DLD1 (cell line): ENCODE data around the gene CFAP68.
"Not testable (repeated sequence)": the region's sequence is repeated elsewhere in the genome, so short reads cannot be mapped to it uniquely, and the experiment has no call there.

Experiments
- in situ Hi-C: cut with HindIII; loops from 2 replicates; pipeline ENCODE4 v1.10.0; 2017; ENCODE audit warnings: low sequenced_read_pairs

CFAP68 gene

DNA sequence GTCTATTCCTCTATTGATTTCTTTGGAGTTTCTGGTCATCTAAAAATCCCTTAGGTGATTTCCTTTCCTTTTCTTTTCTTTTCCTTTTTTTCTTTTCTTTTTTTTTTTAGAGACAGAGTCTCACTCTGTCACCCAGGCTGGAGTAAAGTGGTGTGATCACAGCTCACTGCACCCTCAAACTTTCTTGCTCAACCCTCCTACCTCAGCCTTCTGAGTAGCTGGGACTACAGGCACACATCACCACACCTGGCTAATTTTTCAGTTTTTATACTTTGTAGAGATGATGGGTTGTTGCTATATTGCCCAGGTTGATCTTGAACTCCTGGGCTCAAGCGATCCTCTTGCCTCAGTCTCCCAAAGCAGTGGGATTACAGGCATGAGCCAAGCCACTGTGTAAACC is 37.4 kb downstream of the CFAP68 start:
- in situ Hi-C loops: no loop called here

DNA sequence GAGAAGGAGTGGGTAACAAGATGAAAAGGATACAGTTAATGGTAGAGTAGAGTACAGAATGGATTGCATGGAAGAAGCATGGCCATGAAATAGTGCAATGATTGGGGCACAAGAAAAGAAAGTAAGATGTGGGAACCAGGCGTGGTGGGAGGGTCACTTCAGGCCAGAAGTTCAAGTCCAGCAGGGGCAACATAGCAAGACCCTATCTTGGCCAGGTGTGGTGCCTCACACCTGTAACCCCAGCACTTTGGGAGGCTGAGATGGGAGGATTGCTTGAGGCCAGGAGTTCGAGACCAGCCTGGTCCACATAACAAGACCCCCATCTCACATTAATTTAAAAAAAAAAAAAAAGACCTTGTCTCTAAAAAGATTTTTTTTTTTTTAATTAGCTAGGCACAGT is 38.0 kb downstream of the CFAP68 start:
- in situ Hi-C loops: no loop called here

DNA sequence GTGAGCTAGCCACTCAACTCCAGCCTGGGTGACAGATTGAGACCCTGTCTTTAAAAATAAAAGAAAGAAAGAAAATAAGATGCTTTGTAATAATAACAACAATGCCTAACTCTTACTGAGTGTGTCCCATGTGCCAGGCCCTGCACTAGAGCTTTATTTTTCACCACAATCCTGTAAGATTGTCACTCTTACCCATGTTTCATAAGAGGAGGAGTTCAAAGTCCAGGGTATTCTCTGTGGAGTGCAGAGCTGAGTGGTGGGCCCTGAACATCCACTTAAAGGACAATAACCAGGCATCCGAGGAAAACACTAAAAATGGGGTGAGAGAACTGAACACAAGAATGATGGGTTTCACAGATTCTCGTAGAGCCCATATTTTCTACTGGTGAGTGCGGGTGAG is 38.4 kb downstream of the CFAP68 start:
- in situ Hi-C loops: no loop called here

DNA sequence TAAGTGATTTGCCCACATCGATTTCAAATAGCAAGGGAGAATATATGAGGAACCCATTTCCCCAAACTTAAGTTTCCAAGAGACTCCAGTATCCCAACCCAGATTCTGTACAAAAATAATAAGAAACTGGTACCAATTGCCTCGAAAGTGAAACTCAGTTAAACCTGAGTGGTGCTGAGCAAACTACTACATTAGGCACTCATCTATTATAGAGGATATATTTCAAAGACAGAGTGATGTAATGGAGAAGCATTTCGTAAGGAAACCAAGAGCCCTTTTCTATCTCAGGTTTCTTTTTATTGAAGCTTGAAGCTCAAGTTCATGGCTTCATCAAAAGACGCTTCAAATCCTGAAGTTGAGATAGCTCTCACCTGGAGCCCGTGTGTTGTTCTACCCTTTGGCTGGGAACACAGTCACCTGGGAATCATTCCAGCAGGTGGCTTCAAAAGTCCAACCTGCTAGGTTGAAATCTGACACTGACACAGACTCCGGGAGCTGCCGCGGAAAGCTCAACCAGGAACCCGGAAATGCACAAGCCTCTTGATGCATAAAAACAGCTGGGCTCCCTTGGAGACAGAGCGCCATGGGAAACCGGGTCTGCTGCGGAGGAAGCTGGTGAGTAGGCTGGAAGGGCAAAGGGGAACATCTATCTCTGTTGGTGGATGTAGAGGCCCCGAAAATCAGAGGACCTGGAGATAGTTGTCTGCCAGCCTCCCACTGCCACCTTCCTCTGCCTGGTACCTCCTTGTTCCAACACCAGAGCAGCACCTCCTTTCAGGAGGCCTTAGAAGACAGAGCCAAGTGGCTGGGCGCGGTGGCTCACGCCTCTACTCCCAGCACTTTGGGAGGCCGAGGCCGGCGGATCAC is 39.3 kb downstream of the CFAP68 start, which contains the start of gene C11orf52:
Gene C11orf52 (plus strand): TSS at position 524 of the 867 bp plus-strand sequence. CDS start 60 bp downstream, at position 584.
- in situ Hi-C loops: no loop called here

DNA sequence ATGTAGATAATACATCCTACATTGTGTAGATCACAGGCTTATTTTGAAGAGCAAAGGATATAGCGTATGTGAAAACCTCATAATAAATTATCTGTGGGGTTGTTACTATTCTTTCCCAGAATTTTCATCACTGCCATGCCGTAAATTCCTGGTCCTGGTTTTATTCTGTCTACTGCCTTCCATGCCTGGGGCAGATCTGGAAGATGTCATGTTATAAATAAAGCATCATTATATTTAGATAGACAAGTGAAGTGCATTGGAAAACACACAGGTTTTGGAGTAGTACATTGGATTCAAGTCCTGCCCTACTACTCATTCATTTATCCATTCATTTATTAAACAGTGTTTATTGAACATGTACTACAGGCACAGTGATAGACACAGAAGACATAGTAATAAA is 41.6 kb downstream of the CFAP68 start:
- in situ Hi-C loops: no loop called here

DNA sequence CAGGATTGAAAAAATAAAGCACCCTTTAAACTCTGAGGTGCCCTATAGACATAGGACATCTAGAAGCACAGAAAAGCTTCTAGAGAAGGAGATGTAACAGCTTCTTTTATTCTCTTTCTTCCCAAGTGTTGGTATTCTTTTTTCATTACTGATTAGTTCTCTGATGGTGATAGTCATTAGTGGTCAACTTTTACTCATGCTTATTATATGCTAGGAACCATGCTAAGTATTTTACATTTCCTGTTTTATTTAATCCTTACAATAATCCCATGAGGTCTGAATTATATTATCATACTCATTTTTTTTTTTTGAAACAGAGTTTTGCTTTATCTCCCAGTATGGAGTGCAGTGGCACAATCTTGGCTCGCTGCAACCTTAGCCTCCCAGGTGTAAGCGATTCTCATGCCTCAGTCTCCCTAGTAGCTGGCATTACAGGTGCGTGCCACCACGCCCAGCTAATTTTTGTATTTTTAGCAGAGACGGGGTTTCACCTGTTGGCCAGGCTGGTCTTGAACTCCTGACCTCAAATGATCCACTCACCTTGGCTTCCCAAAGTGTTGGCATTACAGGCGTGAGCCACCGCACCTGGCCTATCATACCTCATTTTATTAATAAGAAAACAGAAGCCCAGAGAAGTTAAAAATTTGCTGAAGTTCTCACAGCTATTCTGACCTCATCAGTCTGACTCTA is 42.3 kb downstream of the CFAP68 start:
- in situ Hi-C loops: no loop called here

DNA sequence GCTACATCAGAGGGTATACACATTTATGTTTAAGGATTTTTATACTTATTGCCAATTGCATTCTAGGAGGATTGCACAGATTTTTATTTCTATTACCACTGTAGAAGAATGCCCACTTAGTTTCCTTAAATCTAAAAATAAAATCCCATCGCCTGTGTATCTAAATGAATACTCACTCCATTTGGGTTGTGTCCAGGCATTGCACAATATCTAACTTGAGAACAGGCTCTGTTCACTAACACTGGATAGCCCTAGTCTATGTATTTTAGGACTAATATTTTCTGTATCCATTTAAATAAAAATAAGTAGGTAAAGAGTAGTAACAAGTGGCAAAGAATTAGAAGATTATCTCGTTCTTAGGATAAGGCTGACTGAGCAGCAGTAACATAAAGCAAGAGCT is 43.5 kb downstream of the CFAP68 start:
- in situ Hi-C loops: no loop called here

DNA sequence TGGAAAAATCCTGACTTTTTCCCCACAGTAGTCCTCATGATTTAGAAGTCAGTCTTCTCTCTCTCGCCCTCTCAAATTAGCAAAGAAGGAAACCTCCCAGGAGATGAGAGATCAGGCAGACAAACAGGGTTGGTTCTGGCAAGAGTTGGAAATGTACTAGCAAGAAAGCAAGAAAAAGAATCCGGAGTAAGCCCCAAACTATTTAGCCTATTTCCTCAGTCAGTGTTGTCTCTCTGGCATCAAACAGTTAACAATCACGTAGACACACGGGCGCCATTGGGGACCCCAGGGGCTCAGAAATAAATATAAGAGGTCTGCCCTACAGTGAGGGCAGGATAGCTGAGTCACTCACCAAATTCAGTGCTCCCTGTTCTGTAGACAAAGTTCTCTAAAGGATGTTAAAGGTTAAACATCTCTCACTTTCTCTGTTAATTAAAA is 44.0 kb downstream of the CFAP68 start:
- in situ Hi-C loops: no loop called here

DNA sequence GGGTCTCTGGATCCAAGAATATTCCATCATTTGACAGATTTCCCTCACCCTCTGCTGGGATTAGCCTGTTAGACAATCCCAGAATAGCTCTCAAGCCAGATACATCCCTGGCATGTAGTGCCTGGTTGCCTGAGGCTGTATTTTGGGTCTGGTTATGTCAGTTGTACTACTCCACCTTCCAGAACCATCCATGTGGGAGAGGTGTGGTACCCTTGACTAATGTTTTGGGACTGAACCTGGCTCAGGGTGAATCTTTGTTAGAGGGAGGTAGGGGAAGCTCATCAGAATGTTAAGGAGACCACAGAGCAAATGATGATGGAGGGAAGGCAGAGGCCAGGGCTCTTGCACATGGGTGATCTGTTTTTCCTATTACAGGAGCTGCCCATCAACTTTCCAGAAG is 44.6 kb downstream of the CFAP68 start:
- in situ Hi-C loops: no loop called here

DNA sequence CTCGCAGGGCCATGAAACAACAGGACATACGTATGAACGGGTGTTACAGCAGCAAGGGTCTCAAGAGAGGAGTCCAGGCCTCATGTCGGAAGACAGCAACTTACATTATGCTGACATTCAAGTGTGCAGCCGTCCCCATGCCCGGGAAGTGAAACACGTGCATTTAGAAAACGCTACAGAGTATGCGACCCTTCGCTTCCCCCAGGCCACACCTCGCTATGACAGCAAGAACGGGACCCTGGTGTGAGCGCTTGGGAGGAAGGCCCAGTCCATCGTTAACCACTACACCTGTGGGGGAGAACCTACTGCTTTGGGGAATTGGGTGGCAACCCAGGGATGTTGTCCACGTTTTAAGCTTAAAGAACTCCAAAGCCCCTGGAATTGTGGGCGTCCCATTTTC is 46.6 kb downstream of the CFAP68 start:
- in situ Hi-C loops: no loop called here

DNA sequence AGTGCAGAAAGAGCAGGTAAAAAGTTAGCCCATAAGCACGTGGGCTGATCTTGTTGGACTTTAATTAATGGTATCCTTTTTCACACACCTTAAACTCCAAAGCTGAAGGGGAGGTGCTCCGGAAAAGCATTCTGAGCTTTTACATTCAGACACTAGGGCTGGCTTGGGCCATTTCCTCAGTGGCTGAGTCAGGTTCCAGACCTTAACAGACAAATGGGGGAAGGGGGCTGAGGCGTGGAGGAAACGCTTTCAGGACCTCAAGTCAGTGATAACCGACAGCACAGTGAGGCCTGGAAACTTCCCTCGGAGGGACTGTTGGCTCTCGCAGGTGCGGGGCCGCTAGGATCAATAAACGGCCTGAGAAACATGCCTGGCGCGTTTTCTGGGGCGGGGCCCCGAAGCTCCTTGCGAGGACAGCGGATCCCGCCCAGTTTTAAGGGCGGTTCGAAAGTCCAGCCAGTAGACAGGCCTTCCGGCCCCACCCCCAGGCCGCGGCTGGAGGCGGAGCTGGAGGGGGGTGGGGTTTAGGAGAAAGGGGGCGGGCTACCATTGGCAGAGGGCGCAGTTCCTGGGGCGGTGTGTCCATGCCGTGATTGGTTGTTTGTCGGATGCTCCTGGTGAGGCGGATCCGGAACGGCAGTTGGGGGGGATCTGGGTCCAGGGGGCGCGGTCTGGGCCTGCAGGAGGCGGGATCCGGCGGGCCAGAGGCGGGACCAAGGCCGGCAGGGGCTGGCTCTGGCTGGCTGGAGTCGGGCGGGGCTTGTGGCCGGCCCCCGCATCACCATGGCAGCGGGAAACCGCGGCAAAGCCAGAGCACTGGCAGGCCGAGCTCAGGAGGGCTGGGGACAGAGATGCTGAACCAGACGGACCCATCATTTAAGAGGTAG is 47.4 kb downstream of the CFAP68 start:
- in situ Hi-C loops: no loop called here

DNA sequence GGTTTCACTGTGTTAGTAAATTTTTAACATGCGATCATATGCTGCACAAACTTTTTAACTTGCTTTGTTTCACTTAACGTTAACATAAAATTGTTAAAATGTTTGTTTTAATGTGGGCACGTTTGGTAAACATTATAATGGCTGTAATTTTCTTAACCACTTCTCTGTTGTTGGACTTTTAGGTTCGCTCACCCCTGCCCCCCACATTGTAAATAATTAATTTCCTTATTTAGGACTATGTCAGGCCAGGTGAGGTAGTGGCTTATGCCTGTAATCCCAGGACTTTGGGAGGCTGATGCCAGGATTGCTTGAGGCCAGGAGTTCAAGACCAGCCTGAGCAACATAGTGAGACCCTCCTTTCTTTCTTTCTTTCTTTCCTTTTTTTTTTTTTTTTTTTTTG is 51.1 kb downstream of the CFAP68 start:
- in situ Hi-C loops: no loop called here

DNA sequence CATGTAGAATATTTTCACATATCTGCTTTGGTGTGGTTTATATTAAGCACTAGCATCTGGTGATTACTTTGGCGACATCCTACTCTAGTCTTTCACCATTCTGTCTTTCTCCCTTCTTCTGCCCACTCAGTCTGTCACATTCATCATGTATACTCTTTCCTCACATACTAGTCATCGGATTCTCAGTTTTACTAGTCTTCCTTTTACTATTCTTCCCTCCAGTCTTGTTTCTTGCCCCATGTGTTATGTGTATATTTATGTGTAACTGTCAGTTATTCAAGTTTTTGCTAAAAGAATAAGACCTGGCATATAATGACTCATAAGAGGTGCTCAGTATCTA is 53.2 kb downstream of the CFAP68 start:
- in situ Hi-C loops: no loop called here

DNA sequence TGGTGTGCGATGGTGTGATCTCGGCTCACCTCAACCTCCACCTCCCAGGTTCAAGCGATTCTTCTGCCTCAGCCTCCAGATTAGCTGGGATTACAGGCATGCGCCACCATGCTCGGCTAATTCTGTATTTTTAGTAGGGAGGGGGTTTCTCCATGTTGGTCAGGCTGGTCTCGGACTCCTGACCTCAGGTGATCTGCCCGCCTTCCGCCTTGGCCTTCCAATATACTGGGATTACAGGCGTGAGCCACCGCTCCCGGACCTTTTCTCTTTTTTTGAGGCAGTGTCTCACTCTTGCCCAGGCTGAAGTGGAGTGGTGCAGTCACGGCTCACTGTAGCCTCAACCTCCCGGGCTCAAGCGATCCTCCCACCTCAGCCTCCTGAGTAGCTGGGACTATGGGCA is 53.8 kb downstream of the CFAP68 start:
- in situ Hi-C loops: not testable (repeated sequence)

DNA sequence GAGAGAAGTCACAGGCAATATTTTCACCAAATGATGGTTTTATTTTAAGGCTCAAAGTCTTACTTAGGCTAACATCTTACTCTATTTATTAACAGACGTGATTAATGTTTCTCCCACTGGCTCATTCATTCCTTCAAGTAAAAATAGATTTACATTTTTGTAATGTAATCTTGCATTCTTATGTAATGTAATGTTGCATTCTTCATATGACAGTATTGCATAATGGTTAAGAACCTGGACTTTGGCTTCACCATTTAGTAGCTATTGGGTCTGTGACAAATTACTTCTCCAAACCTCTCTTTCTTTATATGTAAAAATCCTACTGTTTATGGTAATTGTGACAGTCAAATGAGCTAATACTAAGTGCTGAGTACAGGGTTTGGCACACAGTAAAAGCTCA is 54.5 kb downstream of the CFAP68 start:
- in situ Hi-C loops: no loop called here

DNA sequence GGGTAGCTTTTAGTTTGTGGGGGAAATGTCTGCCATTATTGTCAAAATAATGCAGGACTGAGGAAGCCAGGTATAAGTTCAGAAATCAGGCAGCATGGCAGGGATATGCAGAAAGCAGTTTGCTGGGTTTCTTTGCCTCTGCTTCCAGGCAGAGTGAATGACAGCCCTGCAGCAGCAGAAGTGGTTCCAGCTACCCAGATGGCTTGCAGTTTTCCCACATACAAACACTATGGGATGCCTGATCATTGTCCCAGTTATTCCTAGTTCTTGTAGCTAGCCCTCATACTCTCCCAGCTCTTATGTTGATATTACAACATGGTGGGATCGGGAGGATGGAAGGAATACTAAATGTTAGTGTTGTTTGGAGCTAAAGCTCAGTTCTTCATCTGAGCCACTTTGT is 55.0 kb downstream of the CFAP68 start:
- in situ Hi-C loops: no loop called here
